GM21381 (cell line): ENCODE results near the gene TENT5A.
"Not testable (repeated sequence)": the region's sequence is repeated elsewhere in the genome, so short reads cannot be mapped to it uniquely, and the experiment has no call there.

ENCODE experiments used
- ATAC-seq: cut with Tn5 transposase; IDR thresholded peaks from one replicate; pipeline ENCODE4 v1.9.1; 2021; ENCODE audit warnings: mild to moderate bottlenecking, moderate library complexity; ENCODE audit not compliant: unreplicated experiment

The TENT5A gene

DNA sequence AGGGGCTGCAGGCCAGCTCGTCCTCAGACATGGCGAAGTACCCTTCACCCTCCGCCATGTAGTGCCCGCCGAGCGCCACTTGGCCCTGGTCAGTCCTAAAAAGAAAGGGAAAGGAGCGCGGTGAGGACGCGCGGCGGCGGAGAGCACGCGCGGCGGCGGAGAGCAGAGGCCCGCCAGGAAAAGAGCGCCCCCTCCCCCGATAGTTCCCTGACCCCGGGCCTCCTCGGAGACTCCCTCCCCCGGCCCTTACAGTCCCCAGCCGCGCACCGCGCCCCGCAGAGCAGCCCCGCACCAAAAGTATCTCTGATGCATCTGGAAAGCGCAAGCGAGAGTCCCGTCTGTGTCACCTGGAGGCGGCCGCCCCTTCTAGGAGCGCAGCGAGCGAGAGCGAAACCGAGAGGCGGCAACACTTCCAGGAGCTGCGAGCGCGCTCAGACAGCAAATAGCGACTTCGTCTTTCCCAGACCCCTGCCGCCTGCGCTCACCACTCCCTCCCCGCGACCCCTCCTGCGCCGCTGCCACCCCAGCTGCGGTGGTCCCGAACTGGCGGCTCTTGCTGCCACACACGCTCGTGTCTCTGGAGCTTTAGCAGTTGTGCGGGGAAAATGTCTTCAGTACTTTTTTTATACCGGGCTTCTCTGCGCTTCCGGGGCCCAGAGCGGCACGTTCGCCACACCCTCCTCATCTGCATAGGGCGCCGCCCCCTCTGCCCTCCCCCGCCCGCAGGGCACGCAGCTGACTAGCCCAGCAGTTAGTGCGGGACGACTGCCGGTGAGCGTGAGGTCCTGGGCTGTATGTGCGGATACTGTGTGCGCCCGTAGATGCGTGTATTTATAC is at the start of gene TENT5A:
Gene TENT5A (minus strand): TSS at position 598 of the 837 bp plus-strand sequence. CDS start 540 bp downstream, at position 58.
- peak; percentile 60 for ATAC-seq

- no peak for ATAC-seq
Observed at GRCh38 chr6:81801489-81801888, 49.0 kb upstream of the TENT5A start.

DNA sequence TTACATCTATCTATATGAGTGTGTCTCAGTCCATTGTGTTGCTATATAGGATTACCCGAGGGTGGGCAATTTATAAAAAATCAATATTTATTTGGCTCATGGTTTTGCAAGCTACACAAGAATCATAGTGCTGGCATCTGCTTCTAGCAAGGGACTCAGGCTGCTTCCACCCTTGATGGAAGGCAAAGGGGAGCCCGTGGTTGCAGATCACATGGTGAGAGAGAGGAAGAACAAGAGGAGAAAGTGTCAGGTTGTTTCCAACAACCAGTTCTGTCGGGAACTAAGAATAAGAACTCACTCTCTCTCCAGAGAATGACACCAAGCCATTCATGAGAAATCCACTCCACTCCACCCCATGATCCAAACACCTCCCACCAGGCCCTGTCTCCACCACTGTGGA is 48.2 kb upstream of the TENT5A start:
- no peak for ATAC-seq

- ATAC-seq = no peak
Observed at GRCh38 chr6:81799323-81799722, 46.8 kb upstream of the TENT5A start.

DNA sequence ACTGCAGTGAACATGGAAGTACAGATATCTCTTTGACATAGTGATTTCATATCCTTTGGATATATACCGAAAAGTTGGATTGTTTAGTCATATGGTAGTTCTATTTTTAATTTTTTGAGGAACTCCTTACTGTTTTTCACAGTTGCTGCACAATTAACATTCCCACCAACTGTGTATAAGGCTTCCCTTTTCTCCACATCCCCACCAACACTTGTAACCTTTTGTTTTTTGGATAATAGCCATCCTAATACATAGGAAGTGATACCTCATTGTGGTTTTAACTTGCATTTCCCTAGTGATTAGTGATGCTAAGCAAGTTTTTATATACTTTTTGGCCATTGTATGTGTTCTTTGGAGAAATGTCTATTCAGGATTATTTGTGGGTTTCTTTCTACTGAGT is 45.1 kb upstream of the TENT5A start:
- no peak for ATAC-seq

DNA sequence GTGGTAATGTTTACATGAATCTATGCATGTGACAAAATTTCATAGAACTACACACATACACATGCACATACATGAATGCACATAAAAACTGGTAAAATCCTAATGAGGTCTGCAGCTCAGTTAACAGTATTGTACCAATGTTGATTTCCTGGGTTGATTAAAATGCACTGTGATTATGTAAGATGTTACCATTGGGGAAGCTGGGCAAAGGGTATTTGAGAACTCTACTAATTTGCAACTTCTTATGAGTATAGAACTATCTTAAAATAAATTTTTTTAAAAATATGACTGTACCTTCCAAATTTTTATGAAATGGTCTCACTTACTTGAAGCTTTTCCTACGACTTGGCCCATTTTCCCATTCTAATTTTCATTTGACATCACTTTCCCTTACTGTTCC is 43.4 kb upstream of the TENT5A start:
- ATAC-seq = no peak

GRCh38 chr6:81793821-81794475 is 41.5 kb upstream of the TENT5A start:
- ATAC-seq = no peak

DNA sequence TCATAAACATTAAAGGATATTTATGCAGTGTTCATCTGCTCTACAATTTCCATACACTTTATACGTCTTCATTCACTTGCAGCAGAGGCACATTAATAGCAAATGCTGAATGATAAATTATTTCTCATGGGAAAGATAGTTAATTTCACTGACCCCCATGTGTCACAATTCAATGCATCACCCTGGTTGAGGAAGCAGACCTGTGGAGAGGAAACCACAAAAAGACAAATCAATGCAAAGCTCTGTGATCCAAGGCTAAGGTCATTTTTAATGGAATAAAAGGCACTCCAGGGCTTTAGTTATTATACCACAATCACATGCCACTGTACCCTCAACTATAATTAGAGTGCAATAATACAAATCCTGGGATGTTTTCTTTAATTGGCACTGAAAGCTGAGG is 40.3 kb upstream of the TENT5A start:
- no peak for ATAC-seq

DNA sequence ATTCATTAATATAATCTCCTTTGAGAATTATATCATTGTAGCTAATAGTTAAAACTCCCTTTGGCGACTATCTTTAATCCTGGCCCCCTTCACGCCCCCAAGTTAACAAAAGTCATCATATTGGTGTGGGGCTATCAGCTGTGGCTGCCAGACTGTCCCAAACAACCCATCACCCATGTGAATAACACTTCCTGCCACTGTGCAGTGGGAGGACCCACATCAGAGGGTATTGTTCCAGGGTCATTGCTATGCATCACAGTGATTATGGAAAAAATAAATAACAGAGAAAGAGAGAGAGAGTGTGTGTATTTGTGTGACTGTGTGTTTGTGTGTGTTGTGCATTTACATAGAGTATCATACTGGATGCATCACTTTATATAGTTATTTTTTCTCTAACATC is 39.3 kb upstream of the TENT5A start:
- ATAC-seq = no peak

GRCh38 chr6:81790034-81790433 is 37.6 kb upstream of the TENT5A start:
- ATAC-seq = no peak

DNA sequence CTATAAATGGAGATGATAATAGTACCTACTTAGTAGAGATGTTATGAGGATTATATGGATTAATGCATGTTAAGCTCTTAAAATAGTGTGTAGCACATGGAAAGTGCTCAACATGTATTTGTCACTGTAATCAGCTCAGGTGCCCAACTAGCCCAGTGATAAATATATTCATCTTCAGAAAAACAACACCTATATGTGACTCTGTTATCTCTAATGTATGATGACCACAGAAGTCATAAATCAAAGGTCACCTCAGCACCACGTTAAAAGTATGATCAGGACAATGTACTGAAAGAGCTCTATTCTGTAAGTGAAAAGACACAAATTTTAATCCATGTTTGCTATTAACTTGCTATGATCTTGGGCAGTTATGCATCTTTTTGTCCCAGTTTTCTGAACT is 36.8 kb upstream of the TENT5A start:
- ATAC-seq = no peak

GRCh38 chr6:81788748-81789147 is 36.3 kb upstream of the TENT5A start:
- no peak for ATAC-seq

GRCh38 chr6:81787313-81788068 is 35.0 kb upstream of the TENT5A start:
- ATAC-seq = no peak

DNA sequence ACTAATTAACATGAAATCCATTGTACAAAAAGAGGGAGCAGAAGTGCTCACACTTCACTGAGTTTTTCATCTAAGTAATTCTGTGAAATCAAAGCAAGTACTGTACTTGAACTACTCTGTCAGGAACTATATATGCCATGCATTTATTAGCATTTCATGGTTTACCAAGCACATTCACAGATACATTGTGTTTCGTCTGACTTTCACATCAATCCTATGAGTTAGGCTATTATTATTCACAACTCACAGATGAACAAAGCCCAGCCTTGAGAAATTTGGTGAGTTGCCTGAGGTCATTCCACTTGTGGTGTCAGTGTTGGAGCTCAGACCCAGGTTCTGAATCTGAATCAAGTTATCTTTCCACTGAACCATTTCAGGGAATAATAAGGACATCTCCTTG is 33.7 kb upstream of the TENT5A start:
- no peak for ATAC-seq

DNA sequence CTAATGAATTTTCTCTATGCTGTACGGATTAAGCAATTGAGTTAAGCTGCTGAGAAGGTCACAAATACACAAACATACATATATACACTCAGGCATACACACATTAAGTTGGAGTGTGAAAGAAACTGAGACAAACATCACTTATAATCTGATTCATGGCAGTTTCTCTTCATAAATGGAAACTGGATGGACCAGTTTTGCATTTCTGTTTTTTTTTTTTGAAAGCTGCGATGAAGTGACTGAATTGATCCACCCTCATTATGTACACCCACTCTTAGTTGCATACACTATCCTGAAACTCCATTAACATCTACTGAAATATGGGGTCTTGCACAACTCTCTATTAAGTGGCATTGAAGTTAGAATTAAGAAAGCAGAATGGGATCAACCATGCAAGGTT is 32.9 kb upstream of the TENT5A start:
- no peak for ATAC-seq

DNA sequence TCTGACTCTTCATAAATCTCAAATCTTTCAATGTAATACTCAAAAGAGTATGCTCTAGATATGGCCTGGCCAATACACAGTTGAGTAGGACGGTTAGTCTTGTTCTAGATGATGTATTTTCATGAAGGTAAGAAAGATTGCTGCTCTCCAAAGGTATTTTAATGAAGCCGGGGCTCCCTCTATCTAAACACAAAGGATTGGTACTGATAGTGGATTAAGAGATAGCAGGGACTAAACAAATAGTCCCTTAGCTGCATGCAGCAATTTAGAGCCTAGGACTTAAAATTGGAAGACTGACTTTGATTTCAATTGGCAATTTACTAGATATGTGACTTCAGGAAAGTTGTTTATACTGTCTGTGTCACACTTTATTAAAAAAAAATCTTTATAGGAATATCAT is 31.4 kb upstream of the TENT5A start:
- ATAC-seq = no peak

- no peak for ATAC-seq
Observed at GRCh38 chr6:81781624-81782023, 29.1 kb upstream of the TENT5A start.

GRCh38 chr6:81777586-81778268 is 25.2 kb upstream of the TENT5A start:
- no peak for ATAC-seq

DNA sequence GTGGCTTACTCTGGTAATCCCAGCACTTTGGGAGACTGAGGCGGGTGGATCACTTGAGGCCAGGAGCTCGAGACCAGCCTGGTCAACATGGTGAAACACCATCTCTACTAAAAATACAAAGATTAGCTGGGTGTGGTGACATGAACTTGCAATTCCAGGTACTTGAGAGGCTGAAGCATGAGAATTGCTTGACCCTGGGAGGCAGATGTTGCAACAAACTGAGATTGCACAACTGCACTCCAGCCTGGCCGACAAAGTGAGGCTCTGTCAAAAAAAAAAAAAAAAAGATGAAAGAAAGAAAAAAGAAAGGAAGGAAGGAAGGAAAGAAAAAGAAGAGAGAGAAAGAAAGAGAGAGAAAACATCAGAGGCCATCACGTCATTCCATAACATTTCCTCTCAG is 23.7 kb upstream of the TENT5A start:
- not testable (repeated sequence) for ATAC-seq

- no peak for ATAC-seq
Observed at GRCh38 chr6:81774542-81774941, 22.1 kb upstream of the TENT5A start.

GRCh38 chr6:81773887-81774286 is 21.4 kb upstream of the TENT5A start:
- no peak for ATAC-seq
